Measurements from ENCODE around the gene ACADSB. TPM values are rescaled to one million over a fixed set of nuclear protein-coding genes. Genes with fewer than 3 reads are reported as not detected.

Gene ACADSB
- total and polyA plus RNA-seq, 10 of the 15 experiments (the other 5 are each of a cell fraction or from before 2014, with no cell fraction given), result 10.8 to 24.0 (median 15.0) TPM

DNA sequence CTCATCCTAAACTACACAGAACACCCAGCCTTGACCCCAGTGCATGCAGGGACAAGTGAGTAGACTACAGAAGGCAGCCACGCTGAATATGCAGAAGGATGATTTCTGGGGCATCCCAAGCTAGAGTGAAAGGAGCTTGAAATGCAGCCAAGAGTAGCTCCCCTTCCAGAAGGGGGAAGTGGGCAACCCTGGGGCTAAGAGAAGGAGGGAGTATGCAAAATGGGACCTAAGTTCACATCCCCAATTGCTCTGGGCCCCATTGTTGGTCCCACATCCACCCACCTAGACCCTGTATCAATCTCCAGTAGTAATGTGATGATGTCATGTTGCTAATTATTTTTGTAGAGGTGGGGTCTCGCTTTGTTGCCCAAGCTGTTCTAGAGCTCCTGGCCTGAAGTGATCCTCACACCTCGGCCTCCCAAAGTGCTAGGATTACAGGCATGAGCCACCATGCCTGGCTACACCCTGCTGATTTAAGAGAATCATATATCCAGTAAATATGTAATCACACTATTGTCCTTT is 34.2 kb upstream of the ACADSB start:
- peak; percentile 26 for ATAC-seq
- Histone ChIP-seq H3K36me3 (ENCODE audit: control insufficient read depth in 2 of 2, insufficient read depth in 2 of 2, low read length in 1 of 2) (no peaks in the 10 kb centered on the region), H3K4me3 (no peak overlapping the region), H4K20me1 (ENCODE audit: control insufficient read depth, insufficient read depth) (no peaks in the 10 kb centered on the region), H3K79me2 (ENCODE audit: control insufficient read depth, insufficient read depth, low read length) (no peaks in the 10 kb centered on the region), H3K27me3 (replicated peaks in 1 of 2; ENCODE audit: control insufficient read depth in 2 of 2, insufficient read depth in 2 of 2, low read length in 1 of 2) (no peaks in the 10 kb centered on the region; a peak in 1 of 4 replicates), H2AFZ (ENCODE audit: control insufficient read depth, low read depth, low read length) (no peak overlapping the region), H3K9me3 (replicated peaks; ENCODE audit: control insufficient read depth, insufficient read depth, low read length) (no peaks in the 10 kb centered on the region; the same call in 2 of the 3 replicates), H3K27ac (ENCODE audit: control insufficient read depth, insufficient read depth) (no peak overlapping the region), H3K9ac (ENCODE audit: control insufficient read depth, insufficient read depth, low read length) (no peak overlapping the region), H3K4me2 (ENCODE audit: control insufficient read depth, insufficient read depth) (no peak overlapping the region), H3K4me1 (ENCODE audit: control insufficient read depth, insufficient read depth, low read length) (peaks cover 2% of the 10 kb centered on the region)
- ChIA-PET RAD21 (ENCODE audit: unreplicated experiment) (interaction anchor here (1.6 kb wide), 1 partner anchor 21 kb away, joined by 4 read pairs; the partner anchor contains the start of gene C10orf88), SMC1A (ENCODE audit: uncharacterized antibody, unreplicated experiment) (interaction anchor here (0.6 to 1.7 kb wide), 4 partner anchors 10 to 24 kb away, joined by 3 read pairs; partner anchors contain the start of gene C10orf88), CTCF (interaction anchor here (1.0 kb wide), 1 partner anchor 23 kb away, joined by 3 read pairs; no protein-coding TSS in a partner anchor), POLR2A (no interaction called here)
- intact Hi-C loops (cut with micrococcal nuclease; ENCODE audit: unreplicated experiment), result no loop called here
- in situ Hi-C loops (cut with MboI), result no loop called here
- TF ChIP-seq ZNF274 (IDR thresholded peaks at IDR 0.05; ENCODE audit: insufficient read depth, insufficient read length) (no peak), SPI1 (IDR thresholded peaks at IDR 0.05; ENCODE audit: borderline replicate concordance, insufficient read depth, low read depth, low read length) (peak; percentile 67; the same call in 1 of the 2 replicates), ATF7 (IDR thresholded peaks at IDR 0.05; ENCODE audit: low read depth) (peak; percentile 81), NRF1 (conservative IDR thresholded peaks at IDR 0.05; ENCODE audit: low read depth, low read length) (no peak)
- FAIRE-seq, result no peak
- BruUV-seq (replicated peaks), result no TSS peak
- no peak for DNase-seq (ENCODE audit: low read depth, low spot score)
- 2% methylated on average over 3 of the region's 3 CpGs for WGBS (ENCODE audit: insufficient coverage, insufficient replicate concordance, low lambda C conversion rate, missing lambda C conversion rate)
